Duodenal mucosa (tissue), 2 donors: ENCODE results near the gene ZNF830.

ENCODE experiments used
- H3K27ac ChIP-seq: one replicate; pipeline ENCODE4 v1.7.0; 2013; ENCODE audit warnings: low read depth, low read length
- H3K27me3 ChIP-seq, 2 donors: one replicate each; pipeline ENCODE4 v1.7.0; 2013; ENCODE audit warnings: low read length in 2 of 2, control low read depth in 1 of 2; ENCODE audit not compliant: insufficient read depth in 2 of 2, control insufficient read depth in 1 of 2
- H3K36me3 ChIP-seq, 2 donors: one replicate each; pipeline ENCODE4 v1.7.0; 2013; ENCODE audit warnings: low read length in 2 of 2, control low read depth in 1 of 2; ENCODE audit not compliant: insufficient read depth in 2 of 2, control insufficient read depth in 1 of 2
- H3K4me1 ChIP-seq, 2 donors: one replicate each; pipeline ENCODE4 v1.7.0; 2013; ENCODE audit warnings: low read length in 2 of 2, control low read depth in 1 of 2; ENCODE audit not compliant: insufficient read depth in 2 of 2, control insufficient read depth in 1 of 2
- H3K4me3 ChIP-seq, 2 donors: one replicate each; pipeline ENCODE4 v1.7.0; 2013; ENCODE audit warnings: low read length in 2 of 2, low read depth in 1 of 2
- H3K9ac ChIP-seq, 2 donors: one replicate each; pipeline ENCODE4 v1.7.0; 2013; ENCODE audit warnings: low read length in 2 of 2, low read depth in 1 of 2
- H3K9me3 ChIP-seq, 2 donors: one replicate each; pipeline ENCODE4 v1.7.0; 2013; ENCODE audit warnings: low read length in 2 of 2, control low read depth in 1 of 2; ENCODE audit not compliant: control insufficient read depth in 1 of 2

ZNF830 gene

DNA sequence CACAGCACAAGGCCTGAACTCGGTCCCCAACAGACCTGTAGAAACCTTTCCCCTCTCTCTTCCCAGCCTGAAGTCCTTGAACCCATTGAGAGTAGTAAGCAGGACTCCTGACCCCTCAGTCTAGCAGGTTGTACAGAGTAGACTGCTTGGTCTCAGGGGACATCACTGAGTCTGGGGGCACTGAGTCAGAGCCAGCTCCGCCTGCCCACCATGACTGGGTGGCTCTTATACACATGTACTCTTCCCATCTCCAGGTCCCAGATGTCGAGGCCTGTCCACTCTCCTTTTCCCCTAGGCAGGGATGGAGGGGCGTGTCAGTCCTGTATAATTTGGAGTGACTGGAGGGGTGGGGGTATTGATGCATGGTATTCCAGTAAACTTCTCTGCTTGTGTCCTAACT, 42.4 kb downstream of the ZNF830 start:
- Histone ChIP-seq H3K4me3 (no peak overlapping the region), H3K27me3 (no peaks in the 10 kb centered on the region), H3K27ac (no peak overlapping the region), H3K4me1 (peaks cover 5% of the 10 kb centered on the region in 2 donors), H3K36me3 (peaks cover 23 to 56% of the 10 kb centered on the region in 2 donors), H3K9ac (no peak overlapping the region), H3K9me3 (no peaks in the 10 kb centered on the region)

DNA sequence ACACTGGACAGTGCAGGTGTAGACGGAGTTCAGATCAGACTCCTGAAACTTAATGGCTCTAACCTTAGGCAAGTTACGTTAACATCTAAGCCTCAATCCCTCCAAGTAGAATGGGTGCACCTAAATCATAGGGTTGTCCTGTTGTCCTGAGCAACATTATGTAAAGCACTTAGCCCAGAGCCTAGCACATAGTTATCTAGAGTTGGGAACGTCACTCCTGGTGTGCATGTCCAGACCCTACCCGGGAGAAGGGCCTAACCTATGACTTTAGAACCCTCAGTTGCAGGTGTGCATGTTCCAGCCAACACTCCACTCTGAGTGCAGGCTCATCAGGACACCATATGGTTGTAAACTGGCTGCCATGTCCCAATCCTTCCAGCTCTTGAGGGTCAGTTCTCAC, 45.0 kb downstream of the ZNF830 start:
- Histone ChIP-seq H3K27me3 (no peaks in the 10 kb centered on the region), H3K36me3 (peaks cover 38 to 62% of the 10 kb centered on the region in 2 donors), H3K27ac (no peak overlapping the region), H3K9me3 (no peaks in the 10 kb centered on the region), H3K4me1 (peaks cover 3 to 4% of the 10 kb centered on the region in 2 donors), H3K9ac (no peak overlapping the region), H3K4me3 (no peak overlapping the region)

DNA sequence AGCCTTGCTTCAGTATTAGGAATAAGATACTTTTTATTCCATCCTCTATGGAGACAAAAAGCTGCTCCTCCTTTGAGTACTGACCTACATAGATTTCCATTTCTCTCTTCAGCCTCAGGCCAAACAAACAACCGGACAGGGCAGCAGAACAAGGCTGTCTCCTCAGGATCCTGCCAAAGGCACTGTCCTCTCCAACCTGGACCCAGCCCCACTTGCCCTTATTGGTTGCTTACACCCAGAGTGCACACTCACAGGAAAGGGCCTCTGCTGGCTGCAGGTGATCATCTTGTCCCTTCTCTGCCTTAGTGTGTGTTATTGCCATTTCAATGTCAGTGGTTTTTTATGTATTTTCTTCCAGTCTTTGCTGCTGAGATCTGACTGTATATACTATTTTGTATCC, 45.6 kb downstream of the ZNF830 start:
- Histone ChIP-seq H3K4me1 (no peaks in the 10 kb centered on the region), H3K27me3 (no peaks in the 10 kb centered on the region), H3K9ac (no peak overlapping the region), H3K27ac (no peak overlapping the region), H3K9me3 (no peaks in the 10 kb centered on the region), H3K36me3 (peaks cover 36 to 62% of the 10 kb centered on the region in 2 donors), H3K4me3 (no peak overlapping the region)

DNA sequence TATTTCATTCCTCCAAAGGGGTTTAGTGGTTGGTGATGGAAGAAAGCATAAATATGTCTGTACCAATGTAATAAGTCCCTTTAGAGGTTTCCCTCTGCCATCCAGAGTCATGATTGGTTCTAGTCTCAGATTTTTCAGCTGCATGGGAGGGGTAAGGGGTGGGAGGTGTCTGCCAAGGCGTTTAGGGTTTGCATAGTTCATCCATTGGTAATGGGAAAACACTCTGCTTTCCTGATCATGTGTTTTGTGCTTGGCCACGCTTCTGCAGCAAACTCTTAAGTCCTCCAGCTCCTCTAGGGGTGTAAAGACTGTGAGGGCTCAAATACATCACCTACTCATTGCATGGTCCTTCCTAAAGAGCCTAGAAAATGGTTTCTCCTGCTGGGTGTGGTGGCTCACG, 48.8 kb downstream of the ZNF830 start:
- peaks cover 32 to 67% of the 10 kb centered on the region in 2 donors for H3K36me3 ChIP-seq
- no peak overlapping the region for H3K9ac ChIP-seq
- H3K27ac ChIP-seq, result no peak overlapping the region

DNA sequence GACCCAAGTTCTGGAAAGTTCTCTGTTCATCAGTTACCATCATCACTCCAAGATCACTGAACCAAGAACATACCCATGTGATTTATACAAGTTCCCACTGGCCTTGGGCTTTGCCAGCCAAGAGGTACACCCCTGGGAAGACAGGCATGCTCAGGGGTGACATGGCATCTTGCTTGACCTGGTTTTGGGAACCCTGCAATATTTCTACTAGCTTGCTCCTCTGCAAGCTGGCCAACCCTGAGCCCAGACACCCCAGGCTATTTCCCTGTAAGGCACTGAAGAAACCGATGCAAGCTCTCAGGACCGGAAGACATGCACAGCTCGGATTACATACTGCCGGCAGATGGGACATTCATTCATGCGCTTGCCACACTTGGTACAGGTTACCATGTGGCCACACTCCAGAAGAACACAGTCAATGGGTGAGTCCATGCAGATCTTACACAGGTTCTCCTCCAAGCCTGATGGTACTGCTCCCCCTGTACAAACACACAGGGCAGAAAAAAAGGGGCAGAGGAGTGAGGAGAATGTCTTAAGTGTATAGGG, 50.4 kb downstream of the ZNF830 start:
- no peak overlapping the region for H3K27ac ChIP-seq
- H3K36me3 ChIP-seq, result peaks cover 42 to 83% of the 10 kb centered on the region in 2 donors
- H3K4me3 ChIP-seq, result no peak overlapping the region
- H3K9ac ChIP-seq, result no peak overlapping the region
- no peaks in the 10 kb centered on the region for H3K9me3 ChIP-seq
- no peaks in the 10 kb centered on the region for H3K27me3 ChIP-seq
- no peaks in the 10 kb centered on the region for H3K4me1 ChIP-seq

More for the DNA sequence above, 48.8 kb downstream of the ZNF830 start:
- Histone ChIP-seq H3K4me3 (no peak overlapping the region), H3K4me1 (no peaks in the 10 kb centered on the region), H3K9me3 (no peaks in the 10 kb centered on the region), H3K27me3 (no peaks in the 10 kb centered on the region)
